ENCODE results near the gene PHC2. TPM values are rescaled to one million over a fixed set of nuclear protein-coding genes. Genes with fewer than 3 reads are reported as not detected.

PHC2 gene
- total and polyA plus RNA-seq, 2 experiments from 2014 or later, result 77.5 to 121 TPM

- no peaks in the 10 kb centered on the region for H4K20me1 ChIP-seq (ENCODE audit: insufficient read depth, poor library complexity, severe bottlenecking)
- no peaks in the 10 kb centered on the region for H3K27me3 ChIP-seq
- no peak overlapping the region for H2AFZ ChIP-seq
- no peak overlapping the region for H3K27ac ChIP-seq
- no peaks in the 10 kb centered on the region for H3K79me2 ChIP-seq
- no peaks in the 10 kb centered on the region for H3K9me3 ChIP-seq (ENCODE audit: low read depth)
- H3K9me2 ChIP-seq (replicated peaks; ENCODE audit: insufficient read depth), result no peaks in the 10 kb centered on the region
- 67% methylated on average over 8 of the region's 8 CpGs for WGBS (ENCODE audit: low lambda C conversion rate, missing lambda C conversion rate)
- no peaks in the 10 kb centered on the region for H3K4me1 ChIP-seq (ENCODE audit: insufficient read depth)
- no peak for DNase-seq (ENCODE audit: low spot score)
- no peak overlapping the region for H3K4me3 ChIP-seq
- TF ChIP-seq EZH2 (IDR thresholded peaks at IDR 0.05; ENCODE audit: borderline replicate concordance), result no peak
- no peak for TF ChIP-seq EZH2phosphoT487 (IDR thresholded peaks at IDR 0.05; ENCODE audit: low read depth, severe bottlenecking, unreplicated experiment)
- no peak for TF ChIP-seq CTCF (IDR thresholded peaks at IDR 0.05; ENCODE audit: poor library complexity)
- H3K4me2 ChIP-seq, result no peak overlapping the region
- H3K36me3 ChIP-seq (replicated peaks; ENCODE audit: insufficient read depth, low read depth), result no peaks in the 10 kb centered on the region
Observed at GRCh38 chr1:33391343-33392078, 39.4 kb downstream of the PHC2 start.

- no peak overlapping the region for H3K27ac ChIP-seq
- no peak overlapping the region for H2AFZ ChIP-seq
- H3K4me1 ChIP-seq (ENCODE audit: insufficient read depth), result peaks cover under 1% of the 10 kb centered on the region
- no peaks in the 10 kb centered on the region for H3K9me3 ChIP-seq (ENCODE audit: low read depth)
- DNase-seq (ENCODE audit: low spot score), result no peak
- no peaks in the 10 kb centered on the region for H3K9me2 ChIP-seq (replicated peaks; ENCODE audit: insufficient read depth)
- H3K79me2 ChIP-seq, result no peaks in the 10 kb centered on the region
- H3K27me3 ChIP-seq, result no peaks in the 10 kb centered on the region
- H4K20me1 ChIP-seq (ENCODE audit: insufficient read depth, poor library complexity, severe bottlenecking), result no peaks in the 10 kb centered on the region
- TF ChIP-seq CTCF (IDR thresholded peaks at IDR 0.05; ENCODE audit: poor library complexity) (no peak), EZH2 (IDR thresholded peaks at IDR 0.05; ENCODE audit: borderline replicate concordance) (no peak), EZH2phosphoT487 (IDR thresholded peaks at IDR 0.05; ENCODE audit: low read depth, severe bottlenecking, unreplicated experiment) (no peak)
- no peaks in the 10 kb centered on the region for H3K36me3 ChIP-seq (replicated peaks; ENCODE audit: insufficient read depth, low read depth)
- H3K4me2 ChIP-seq, result no peak overlapping the region
- no peak overlapping the region for H3K4me3 ChIP-seq
- 70% methylated on average over 2 of the region's 2 CpGs for WGBS (ENCODE audit: low lambda C conversion rate, missing lambda C conversion rate)
Observed at GRCh38 chr1:33390542-33390941, 40.4 kb downstream of the PHC2 start.

GRCh38 chr1:33388805-33389771 is 41.8 kb downstream of the PHC2 start:
- Histone ChIP-seq H3K4me2 (peak overlapping the region; percentile 18), H3K27ac (peak overlapping the region; percentile 44), H3K9me3 (ENCODE audit: low read depth) (no peaks in the 10 kb centered on the region), H2AFZ (no peak overlapping the region), H4K20me1 (ENCODE audit: insufficient read depth, poor library complexity, severe bottlenecking) (no peaks in the 10 kb centered on the region), H3K36me3 (replicated peaks; ENCODE audit: insufficient read depth, low read depth) (no peaks in the 10 kb centered on the region), H3K9me2 (replicated peaks; ENCODE audit: insufficient read depth) (no peaks in the 10 kb centered on the region), H3K4me1 (ENCODE audit: insufficient read depth) (peaks cover 5% of the 10 kb centered on the region), H3K27me3 (no peaks in the 10 kb centered on the region), H3K79me2 (no peaks in the 10 kb centered on the region), H3K4me3 (no peak overlapping the region)
- no peak for DNase-seq (ENCODE audit: low spot score)
- TF ChIP-seq EZH2 (IDR thresholded peaks at IDR 0.05; ENCODE audit: borderline replicate concordance) (no peak), CTCF (IDR thresholded peaks at IDR 0.05; ENCODE audit: poor library complexity) (no peak), EZH2phosphoT487 (IDR thresholded peaks at IDR 0.05; ENCODE audit: low read depth, severe bottlenecking, unreplicated experiment) (no peak)
- WGBS (ENCODE audit: low lambda C conversion rate, missing lambda C conversion rate), result 76% methylated on average over 9 of the region's 9 CpGs
